OCI-LY3 (cell line): Measurements from ENCODE around the gene ADGRL1.
"Not testable (repeated sequence)": the region's sequence is repeated elsewhere in the genome, so short reads cannot be mapped to it uniquely, and the experiment has no call there.

Source experiments
- EZH2phosphoT487 ChIP-seq: fragments of 200-600 bp; shearing (Covaris generic); IDR thresholded peaks from 2 replicates; pipeline ENCODE4 v1.6.1; 2018; ENCODE audit warnings: antibody characterized with exemption, mixed run types, low read depth
- TF ChIP-seq, protein P1 (sequence below): fragments of 200-600, 300-600 bp; sonication (generic); IDR thresholded peaks from 2 replicates; pipeline ENCODE4 v1.5.1; 2014; ENCODE audit warnings: antibody characterized with exemption, low read length, low read depth

- TF ChIP-seq EZH2phosphoT487, result not testable (repeated sequence)
- TF ChIP-seq, protein P1, sequence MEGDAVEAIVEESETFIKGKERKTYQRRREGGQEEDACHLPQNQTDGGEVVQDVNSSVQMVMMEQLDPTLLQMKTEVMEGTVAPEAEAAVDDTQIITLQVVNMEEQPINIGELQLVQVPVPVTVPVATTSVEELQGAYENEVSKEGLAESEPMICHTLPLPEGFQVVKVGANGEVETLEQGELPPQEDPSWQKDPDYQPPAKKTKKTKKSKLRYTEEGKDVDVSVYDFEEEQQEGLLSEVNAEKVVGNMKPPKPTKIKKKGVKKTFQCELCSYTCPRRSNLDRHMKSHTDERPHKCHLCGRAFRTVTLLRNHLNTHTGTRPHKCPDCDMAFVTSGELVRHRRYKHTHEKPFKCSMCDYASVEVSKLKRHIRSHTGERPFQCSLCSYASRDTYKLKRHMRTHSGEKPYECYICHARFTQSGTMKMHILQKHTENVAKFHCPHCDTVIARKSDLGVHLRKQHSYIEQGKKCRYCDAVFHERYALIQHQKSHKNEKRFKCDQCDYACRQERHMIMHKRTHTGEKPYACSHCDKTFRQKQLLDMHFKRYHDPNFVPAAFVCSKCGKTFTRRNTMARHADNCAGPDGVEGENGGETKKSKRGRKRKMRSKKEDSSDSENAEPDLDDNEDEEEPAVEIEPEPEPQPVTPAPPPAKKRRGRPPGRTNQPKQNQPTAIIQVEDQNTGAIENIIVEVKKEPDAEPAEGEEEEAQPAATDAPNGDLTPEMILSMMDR, result not testable (repeated sequence)
Measured at GRCh38 chr19:14247548-14248471, 41.8 kb upstream of the ADGRL1 start.
